Measurements from ENCODE around the gene NLRP12.
"Not testable (repeated sequence)": the region's sequence is repeated elsewhere in the genome, so short reads cannot be mapped to it uniquely, and the experiment has no call there.

NLRP12 gene

DNA sequence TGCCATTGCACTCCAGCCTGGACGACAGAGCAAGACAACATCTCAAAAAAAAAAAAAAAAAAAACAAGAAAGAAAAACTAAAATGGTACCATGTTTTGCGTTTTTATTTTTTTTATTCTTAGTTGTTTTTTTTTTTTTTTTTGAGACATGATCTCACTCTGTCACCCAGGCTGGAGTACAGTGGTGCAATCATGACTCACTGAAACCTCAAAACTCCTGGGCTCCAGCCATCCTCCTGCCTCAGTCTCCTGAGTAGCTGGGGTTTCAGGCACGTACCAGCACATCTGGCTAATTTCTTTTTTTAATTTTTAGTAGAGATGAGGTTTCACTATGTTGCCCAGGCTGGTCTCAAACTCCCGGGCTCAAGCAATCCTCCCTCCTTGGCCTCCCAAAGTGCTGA lies 16.8 kb upstream of the NLRP12 start:
- not testable (repeated sequence) for H3K4me1 ChIP-seq (ENCODE audit: control insufficient read depth in 5 of 5, insufficient read depth in 5 of 5, low read length in 5 of 5); H3K27ac ChIP-seq (ENCODE audit: low read depth, low read length); H3K9ac ChIP-seq (ENCODE audit: low read length in 5 of 5); H3K36me3 ChIP-seq (ENCODE audit: control insufficient read depth in 5 of 5, insufficient read depth in 5 of 5, low read length in 5 of 5); H3K4me3 ChIP-seq (ENCODE audit: low read depth in 1 of 5, low read length in 5 of 5); H3K9me3 ChIP-seq (ENCODE audit: control insufficient read depth in 5 of 5, low read length in 5 of 5); H3K27me3 ChIP-seq (ENCODE audit: control insufficient read depth in 5 of 5, insufficient read depth in 4 of 5, low read length in 5 of 5)

- H3K4me1 ChIP-seq (ENCODE audit: control insufficient read depth in 5 of 5, insufficient read depth in 5 of 5, low read length in 5 of 5); H3K27me3 ChIP-seq (ENCODE audit: control insufficient read depth in 5 of 5, insufficient read depth in 4 of 5, low read length in 5 of 5); H3K36me3 ChIP-seq (ENCODE audit: control insufficient read depth in 5 of 5, insufficient read depth in 5 of 5, low read length in 5 of 5); H3K9ac ChIP-seq (ENCODE audit: low read length in 5 of 5); H3K4me3 ChIP-seq (ENCODE audit: low read depth in 1 of 5, low read length in 5 of 5); H3K27ac ChIP-seq (ENCODE audit: low read depth, low read length); H3K9me3 ChIP-seq (ENCODE audit: control insufficient read depth in 5 of 5, low read length in 5 of 5): not testable (repeated sequence)
These were observed 16.1 kb upstream of the NLRP12 start for GRCh38 chr19:53840241-53840640.

GRCh38 chr19:53838446-53838845 lies 14.3 kb upstream of the NLRP12 start:
- H3K27ac ChIP-seq (ENCODE audit: low read depth, low read length); H3K4me3 ChIP-seq (ENCODE audit: low read depth in 1 of 5, low read length in 5 of 5); H3K9ac ChIP-seq (ENCODE audit: low read length in 5 of 5); H3K4me1 ChIP-seq (ENCODE audit: control insufficient read depth in 5 of 5, insufficient read depth in 5 of 5, low read length in 5 of 5); H3K27me3 ChIP-seq (ENCODE audit: control insufficient read depth in 5 of 5, insufficient read depth in 4 of 5, low read length in 5 of 5); H3K9me3 ChIP-seq (ENCODE audit: control insufficient read depth in 5 of 5, low read length in 5 of 5); H3K36me3 ChIP-seq (ENCODE audit: control insufficient read depth in 5 of 5, insufficient read depth in 5 of 5, low read length in 5 of 5): not testable (repeated sequence)

GRCh38 chr19:53832861-53833260 lies 8.7 kb upstream of the NLRP12 start:
- H3K27ac ChIP-seq (ENCODE audit: low read depth, low read length): not testable (repeated sequence)

DNA sequence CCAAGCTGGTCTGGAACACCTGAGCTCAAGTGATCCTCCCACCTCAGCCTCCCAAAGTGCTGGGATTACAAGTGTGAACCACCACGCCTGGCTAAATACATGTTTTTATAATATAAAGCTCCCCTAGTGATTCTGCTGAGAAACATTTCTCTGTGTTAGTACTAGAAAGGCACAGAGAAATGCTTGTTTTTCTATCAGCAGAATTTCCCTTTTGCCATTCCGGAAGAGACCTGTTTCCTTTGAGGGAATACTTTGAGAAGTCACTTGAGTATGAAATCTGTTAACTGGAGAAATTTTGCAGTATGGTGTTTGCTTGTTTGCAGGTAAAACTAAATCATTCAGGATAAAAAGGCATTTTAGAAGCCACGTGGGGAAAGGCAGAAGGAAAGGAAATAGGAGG lies 4.4 kb upstream of the NLRP12 start:
- no peak overlapping the region for H3K27ac ChIP-seq (ENCODE audit: low read depth, low read length)
- no peak overlapping the region for H3K4me3 ChIP-seq (ENCODE audit: low read depth in 1 of 5, low read length in 5 of 5)
- peaks cover 0 to 11% (median 5%) of the 10 kb centered on the region in 5 donors for H3K27me3 ChIP-seq (ENCODE audit: control insufficient read depth in 5 of 5, insufficient read depth in 4 of 5, low read length in 5 of 5)
- H3K36me3 ChIP-seq (ENCODE audit: control insufficient read depth in 5 of 5, insufficient read depth in 5 of 5, low read length in 5 of 5): no peaks in the 10 kb centered on the region
- no peaks in the 10 kb centered on the region for H3K9me3 ChIP-seq (ENCODE audit: control insufficient read depth in 5 of 5, low read length in 5 of 5)
- H3K4me1 ChIP-seq (ENCODE audit: control insufficient read depth in 5 of 5, insufficient read depth in 5 of 5, low read length in 5 of 5): peaks cover 0 to 12% (median 0%) of the 10 kb centered on the region in 5 donors
- no peak overlapping the region for H3K9ac ChIP-seq (ENCODE audit: low read length in 5 of 5)

More at GRCh38 chr19:53832861-53833260, 8.7 kb upstream of the NLRP12 start:
- not testable (repeated sequence) for H3K9me3 ChIP-seq (ENCODE audit: control insufficient read depth in 5 of 5, low read length in 5 of 5); H3K9ac ChIP-seq (ENCODE audit: low read length in 5 of 5); H3K4me3 ChIP-seq (ENCODE audit: low read depth in 1 of 5, low read length in 5 of 5); H3K4me1 ChIP-seq (ENCODE audit: control insufficient read depth in 5 of 5, insufficient read depth in 5 of 5, low read length in 5 of 5); H3K36me3 ChIP-seq (ENCODE audit: control insufficient read depth in 5 of 5, insufficient read depth in 5 of 5, low read length in 5 of 5); H3K27me3 ChIP-seq (ENCODE audit: control insufficient read depth in 5 of 5, insufficient read depth in 4 of 5, low read length in 5 of 5)

DNA sequence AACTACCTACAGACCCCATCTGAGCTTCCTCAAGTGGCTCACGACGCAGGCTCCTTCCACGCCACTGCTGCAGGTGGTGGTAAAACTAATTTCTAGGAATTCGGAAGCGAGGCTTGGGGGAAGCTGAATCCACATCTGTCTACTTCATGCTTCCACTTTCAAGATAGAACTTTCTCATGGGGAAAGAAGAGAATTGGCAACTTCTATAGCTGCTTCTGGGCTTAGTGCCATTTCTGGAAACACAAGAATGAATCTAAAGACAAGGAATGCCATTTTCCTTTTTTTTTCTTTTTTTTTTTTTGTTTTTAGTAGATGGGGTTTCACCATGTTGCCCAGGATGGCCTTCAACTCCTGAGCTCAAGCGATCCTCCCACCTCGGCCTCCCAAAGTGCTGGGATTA lies 2.8 kb upstream of the NLRP12 start:
- Histone ChIP-seq H3K36me3 (ENCODE audit: control insufficient read depth in 5 of 5, insufficient read depth in 5 of 5, low read length in 5 of 5) (no peaks in the 10 kb centered on the region), H3K27me3 (ENCODE audit: control insufficient read depth in 5 of 5, insufficient read depth in 4 of 5, low read length in 5 of 5) (peaks cover 0 to 11% (median 5%) of the 10 kb centered on the region in 5 donors), H3K27ac (ENCODE audit: low read depth, low read length) (no peak overlapping the region), H3K9me3 (ENCODE audit: control insufficient read depth in 5 of 5, low read length in 5 of 5) (no peaks in the 10 kb centered on the region), H3K9ac (ENCODE audit: low read length in 5 of 5) (no peak overlapping the region), H3K4me1 (ENCODE audit: control insufficient read depth in 5 of 5, insufficient read depth in 5 of 5, low read length in 5 of 5) (peaks cover 0 to 12% (median 0%) of the 10 kb centered on the region in 5 donors), H3K4me3 (ENCODE audit: low read depth in 1 of 5, low read length in 5 of 5) (no peak overlapping the region)

GRCh38 chr19:53823380-53824120 lies 564 bp downstream of the NLRP12 start:
- no peak overlapping the region for H3K27ac ChIP-seq (ENCODE audit: low read depth, low read length)
- peaks cover 0 to 6% (median 4%) of the 10 kb centered on the region in 5 donors for H3K27me3 ChIP-seq (ENCODE audit: control insufficient read depth in 5 of 5, insufficient read depth in 4 of 5, low read length in 5 of 5)
- no peaks in the 10 kb centered on the region for H3K9me3 ChIP-seq (ENCODE audit: control insufficient read depth in 5 of 5, low read length in 5 of 5)
- no peaks in the 10 kb centered on the region for H3K36me3 ChIP-seq (ENCODE audit: control insufficient read depth in 5 of 5, insufficient read depth in 5 of 5, low read length in 5 of 5)
- H3K4me3 ChIP-seq (ENCODE audit: low read depth in 1 of 5, low read length in 5 of 5): peak overlapping the region in 4 of 5 donors; percentile 13 to 52 (median 34)
- H3K4me1 ChIP-seq (ENCODE audit: control insufficient read depth in 5 of 5, insufficient read depth in 5 of 5, low read length in 5 of 5): peaks cover 0 to 9% (median 0%) of the 10 kb centered on the region in 5 donors
- no peak overlapping the region for H3K9ac ChIP-seq (ENCODE audit: low read length in 5 of 5)

GRCh38 chr19:53819861-53820260 lies 4.3 kb downstream of the NLRP12 start:
- no peak overlapping the region for H3K4me3 ChIP-seq (ENCODE audit: low read depth in 1 of 5, low read length in 5 of 5)
- H3K9ac ChIP-seq (ENCODE audit: low read length in 5 of 5): no peak overlapping the region
- no peak overlapping the region for H3K27ac ChIP-seq (ENCODE audit: low read depth, low read length)
- H3K4me1 ChIP-seq (ENCODE audit: control insufficient read depth in 5 of 5, insufficient read depth in 5 of 5, low read length in 5 of 5): peaks cover 0 to 4% (median 0%) of the 10 kb centered on the region in 5 donors
- peaks cover 0 to 6% (median 4%) of the 10 kb centered on the region in 5 donors for H3K27me3 ChIP-seq (ENCODE audit: control insufficient read depth in 5 of 5, insufficient read depth in 4 of 5, low read length in 5 of 5)
- H3K9me3 ChIP-seq (ENCODE audit: control insufficient read depth in 5 of 5, low read length in 5 of 5): no peaks in the 10 kb centered on the region
- H3K36me3 ChIP-seq (ENCODE audit: control insufficient read depth in 5 of 5, insufficient read depth in 5 of 5, low read length in 5 of 5): no peaks in the 10 kb centered on the region

DNA sequence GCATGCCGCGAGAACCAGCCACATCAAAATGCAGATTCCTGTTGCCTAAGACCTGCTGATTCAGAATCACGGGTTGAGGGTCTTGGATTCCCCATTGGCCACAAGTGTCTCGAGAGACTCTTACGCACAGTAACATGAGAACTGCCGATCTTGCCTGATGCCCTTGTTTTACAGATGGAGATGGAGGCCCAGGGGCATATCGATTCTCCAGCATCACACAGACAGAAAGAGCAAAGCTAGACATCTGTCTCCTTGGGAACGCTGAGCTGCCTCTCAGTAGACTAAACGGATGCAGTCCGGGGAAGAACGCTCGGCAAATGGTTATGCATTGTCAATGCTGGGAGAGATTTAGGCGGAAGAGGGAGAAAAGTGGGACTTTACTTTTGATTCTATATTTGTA lies 5.4 kb downstream of the NLRP12 start:
- Histone ChIP-seq H3K4me3 (ENCODE audit: low read depth in 1 of 5, low read length in 5 of 5) (no peak overlapping the region), H3K4me1 (ENCODE audit: control insufficient read depth in 5 of 5, insufficient read depth in 5 of 5, low read length in 5 of 5) (peaks cover 0 to 2% (median 0%) of the 10 kb centered on the region in 5 donors), H3K27me3 (ENCODE audit: control insufficient read depth in 5 of 5, insufficient read depth in 4 of 5, low read length in 5 of 5) (peaks cover 0 to 3% (median 1%) of the 10 kb centered on the region in 5 donors), H3K9ac (ENCODE audit: low read length in 5 of 5) (no peak overlapping the region), H3K27ac (ENCODE audit: low read depth, low read length) (no peak overlapping the region), H3K36me3 (ENCODE audit: control insufficient read depth in 5 of 5, insufficient read depth in 5 of 5, low read length in 5 of 5) (no peaks in the 10 kb centered on the region), H3K9me3 (ENCODE audit: control insufficient read depth in 5 of 5, low read length in 5 of 5) (no peaks in the 10 kb centered on the region)

DNA sequence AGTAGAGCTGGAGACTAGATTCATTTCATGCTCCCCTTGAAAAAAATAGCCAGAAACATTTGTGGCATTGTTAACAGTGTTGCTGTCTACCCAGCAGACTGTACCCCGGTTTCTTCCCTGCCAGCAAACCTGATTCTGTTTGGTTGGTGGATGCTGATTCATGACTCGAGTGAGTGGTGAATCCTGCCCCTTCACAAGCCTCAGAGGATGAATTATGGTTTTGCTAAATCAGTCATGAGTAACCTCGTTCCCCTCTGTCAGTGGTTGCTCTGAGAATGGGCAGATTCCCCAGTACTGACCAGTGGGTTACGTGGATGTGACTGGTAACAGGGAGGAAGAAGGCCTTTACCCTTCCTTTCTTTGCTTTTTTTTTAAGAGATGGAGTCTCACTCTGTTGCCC lies 10.1 kb downstream of the NLRP12 start:
- Histone ChIP-seq H3K9ac (ENCODE audit: low read length in 5 of 5) (no peak overlapping the region), H3K4me3 (ENCODE audit: low read depth in 1 of 5, low read length in 5 of 5) (no peak overlapping the region), H3K4me1 (ENCODE audit: control insufficient read depth in 5 of 5, insufficient read depth in 5 of 5, low read length in 5 of 5) (peaks cover 0 to 9% (median 0%) of the 10 kb centered on the region in 5 donors), H3K36me3 (ENCODE audit: control insufficient read depth in 5 of 5, insufficient read depth in 5 of 5, low read length in 5 of 5) (no peaks in the 10 kb centered on the region), H3K27ac (ENCODE audit: low read depth, low read length) (no peak overlapping the region), H3K27me3 (ENCODE audit: control insufficient read depth in 5 of 5, insufficient read depth in 4 of 5, low read length in 5 of 5) (peaks cover 0 to 6% (median 0%) of the 10 kb centered on the region in 5 donors), H3K9me3 (ENCODE audit: control insufficient read depth in 5 of 5, low read length in 5 of 5) (no peaks in the 10 kb centered on the region)
